Astrocyte of the hippocampus (primary cell): ENCODE measurements around the gene PLXDC1.

Experiments used
- DNase-seq: peaks from one replicate; pipeline ENCODE4 v3.0.0; 2011; ENCODE audit warnings: low read depth, low spot score

PLXDC1 gene

GRCh38 chr17:39097537-39097936 is 53.9 kb downstream of the PLXDC1 start:
- DNase-seq: no peak

DNA sequence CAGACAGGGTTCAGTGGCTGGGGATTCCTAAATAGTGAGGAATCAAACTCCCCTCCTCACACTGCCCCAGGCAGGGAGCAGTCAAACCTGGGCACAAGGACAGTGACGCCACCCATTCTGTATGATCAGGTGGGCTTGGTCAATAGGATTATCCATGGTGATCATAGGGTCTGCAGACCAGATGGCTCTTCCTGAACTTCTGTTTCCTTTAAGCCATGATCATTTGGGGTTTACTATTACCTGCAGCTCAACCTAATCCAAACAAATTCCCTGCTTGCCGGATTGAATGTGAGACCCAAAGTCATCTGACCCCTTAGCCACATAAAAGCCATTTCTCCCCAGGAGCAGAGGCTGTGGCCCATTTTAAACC is 54.3 kb downstream of the PLXDC1 start:
- no peak for DNase-seq

DNA sequence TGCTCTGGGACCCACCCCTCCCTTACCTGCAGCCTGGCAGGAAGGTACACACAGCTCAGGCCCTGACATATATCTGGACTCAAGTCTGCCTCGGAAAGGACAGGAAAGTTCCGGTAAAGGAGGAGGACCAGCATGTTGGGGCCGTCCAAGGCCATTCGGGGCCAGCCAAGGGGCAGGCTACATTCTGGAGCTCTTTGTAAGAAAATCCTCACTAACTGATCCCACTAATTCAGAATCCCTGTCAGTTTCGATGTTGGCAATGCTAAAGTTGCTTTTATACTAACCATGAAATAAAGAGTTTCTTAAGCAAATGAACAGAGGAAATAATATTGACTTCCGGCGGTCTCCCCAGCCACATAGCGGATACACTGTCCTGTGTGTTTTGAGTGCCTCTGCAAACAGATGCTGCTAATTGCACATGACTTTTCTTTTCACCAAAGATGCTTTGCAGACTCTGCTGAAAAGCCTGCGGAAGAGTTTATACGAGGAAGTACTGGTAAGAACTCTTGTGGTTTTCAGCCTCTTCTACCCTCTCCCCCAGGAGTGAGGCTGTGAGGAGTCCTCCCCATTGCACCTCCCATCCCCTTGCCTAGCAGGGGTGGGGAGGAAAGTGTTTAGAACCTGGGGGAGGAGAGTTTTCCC is 54.8 kb downstream of the PLXDC1 start:
- DNase-seq: no peak

DNA sequence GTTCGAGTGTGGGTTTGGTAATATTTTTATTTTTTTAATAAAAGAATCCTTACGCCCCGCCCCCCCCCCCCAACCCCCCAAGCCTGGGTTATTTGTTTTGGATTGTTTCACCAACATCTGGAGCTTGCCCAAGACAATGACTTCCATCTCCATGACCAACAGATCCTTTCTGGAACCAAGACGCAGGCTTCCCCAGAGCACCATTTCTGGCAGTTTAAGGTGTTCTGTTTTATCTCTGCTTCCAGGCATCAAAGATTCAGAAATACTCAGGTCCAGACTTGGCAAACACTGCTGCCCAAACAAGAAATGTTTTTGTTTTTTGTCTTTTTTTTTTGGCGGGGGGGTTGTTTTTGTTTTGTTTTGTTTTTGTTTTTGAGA is 56.1 kb downstream of the PLXDC1 start:
- DNase-seq: no peak

GRCh38 chr17:39094607-39095308 is 56.7 kb downstream of the PLXDC1 start:
- DNase-seq: no peak

- no peak for DNase-seq
Observed at GRCh38 chr17:39092692-39093230, 58.7 kb downstream of the PLXDC1 start.

DNA sequence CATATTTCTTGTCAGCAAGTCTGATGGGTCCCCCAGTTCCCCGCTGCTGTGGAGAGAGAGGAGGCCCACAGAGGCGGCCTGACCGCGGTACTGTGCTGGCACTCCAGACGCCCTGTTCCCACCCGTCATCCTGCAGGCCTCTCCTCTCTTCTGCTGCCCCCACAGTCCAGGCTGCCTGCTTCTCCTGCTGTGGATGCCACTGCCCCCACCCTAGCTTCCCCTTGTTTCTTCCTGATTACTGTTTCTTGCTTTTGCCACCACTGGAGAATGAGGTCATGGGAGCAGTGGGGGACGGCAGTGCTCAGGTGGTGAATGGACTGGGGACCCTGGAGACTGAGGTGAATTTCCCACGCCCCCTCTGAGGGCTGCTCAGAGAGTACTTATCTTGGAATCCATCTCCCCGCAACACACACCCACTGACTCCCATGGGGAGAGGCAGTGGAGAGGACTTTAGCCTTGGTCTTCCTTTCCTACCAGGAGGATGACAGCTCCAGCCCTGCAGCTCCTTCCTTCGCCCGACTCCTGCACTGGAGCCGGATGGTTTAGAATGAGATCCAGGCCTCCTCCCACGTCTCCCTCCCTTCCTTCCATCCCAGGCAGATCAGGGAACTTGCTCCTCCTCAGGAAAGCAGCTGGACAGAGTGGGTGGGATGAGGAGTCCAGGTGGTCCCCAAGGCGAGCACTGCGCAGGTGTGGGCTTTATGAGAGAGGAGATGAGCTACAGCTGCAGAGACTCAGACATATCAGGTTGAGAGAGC is 60.4 kb downstream of the PLXDC1 start:
- no peak for DNase-seq

DNA sequence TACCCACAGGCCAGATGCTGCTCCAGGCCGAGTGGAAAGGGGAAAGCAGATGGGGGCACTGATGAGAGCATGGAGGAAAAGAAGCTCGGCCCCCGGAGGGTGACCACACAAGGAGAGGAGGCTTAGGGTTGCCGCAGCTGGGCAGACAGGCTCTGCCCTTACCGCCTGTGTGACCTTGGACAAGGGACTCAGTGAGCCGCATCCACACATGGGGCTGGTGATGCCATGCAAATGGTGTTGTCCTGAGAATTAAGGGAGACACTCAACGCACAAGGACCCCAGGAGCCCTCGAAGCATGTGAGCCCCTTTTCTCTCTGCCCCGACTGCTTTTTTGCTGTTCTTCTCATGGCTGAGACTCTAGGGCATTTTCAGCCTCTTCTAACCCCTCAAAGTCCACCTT is 61.0 kb downstream of the PLXDC1 start:
- no peak for DNase-seq

GRCh38 chr17:39084558-39084957 is 66.9 kb downstream of the PLXDC1 start:
- no peak for DNase-seq

- DNase-seq: no peak
Observed at GRCh38 chr17:39083270-39083669, 68.2 kb downstream of the PLXDC1 start.

- DNase-seq: no peak
Observed at GRCh38 chr17:39082482-39082881, 69.0 kb downstream of the PLXDC1 start.

GRCh38 chr17:39081851-39082250 is 69.6 kb downstream of the PLXDC1 start:
- DNase-seq: no peak

GRCh38 chr17:39080421-39081078 is 70.9 kb downstream of the PLXDC1 start:
- DNase-seq: peak; percentile 22

GRCh38 chr17:39079836-39080235 is 71.6 kb downstream of the PLXDC1 start:
- no peak for DNase-seq

DNA sequence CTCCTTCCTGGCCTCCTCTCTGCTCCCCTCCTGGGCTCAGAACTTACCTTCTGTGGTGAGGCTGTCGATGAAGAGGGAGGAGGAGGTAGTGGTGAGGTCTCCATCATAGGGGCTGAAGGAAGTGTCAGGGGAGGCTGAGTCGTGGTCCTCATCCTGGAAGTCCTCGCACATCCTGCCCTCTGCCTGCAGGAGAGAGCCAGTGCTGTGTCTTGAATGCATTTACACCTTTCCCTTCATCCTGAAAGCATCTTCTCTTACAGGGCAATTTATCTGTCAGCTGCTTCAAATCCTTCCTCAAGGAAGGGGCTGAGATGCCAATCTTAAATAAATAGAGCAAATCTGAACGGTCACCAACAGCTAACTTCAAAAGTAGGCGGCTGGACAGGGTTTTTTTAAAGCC is 73.6 kb downstream of the PLXDC1 start:
- DNase-seq: no peak

DNA sequence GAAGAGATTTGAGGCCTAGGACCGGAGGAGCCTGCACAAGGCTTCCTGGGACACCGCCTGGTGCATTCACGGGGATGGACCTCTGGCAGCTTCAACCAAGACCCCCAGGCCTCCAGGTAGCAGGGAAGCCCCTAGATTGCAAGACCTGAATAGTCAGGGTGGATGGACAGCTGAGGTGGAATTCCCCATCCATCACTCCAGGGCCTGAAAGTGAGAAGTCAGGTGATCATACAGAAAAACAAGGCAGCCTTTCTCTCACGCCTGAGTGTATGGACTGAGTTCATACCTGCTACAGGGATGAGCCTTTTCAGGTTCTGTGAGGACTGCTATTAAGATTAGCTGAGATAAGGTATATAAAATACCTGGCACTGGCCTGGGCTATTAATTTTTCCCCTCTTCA is 74.2 kb downstream of the PLXDC1 start:
- no peak for DNase-seq

DNA sequence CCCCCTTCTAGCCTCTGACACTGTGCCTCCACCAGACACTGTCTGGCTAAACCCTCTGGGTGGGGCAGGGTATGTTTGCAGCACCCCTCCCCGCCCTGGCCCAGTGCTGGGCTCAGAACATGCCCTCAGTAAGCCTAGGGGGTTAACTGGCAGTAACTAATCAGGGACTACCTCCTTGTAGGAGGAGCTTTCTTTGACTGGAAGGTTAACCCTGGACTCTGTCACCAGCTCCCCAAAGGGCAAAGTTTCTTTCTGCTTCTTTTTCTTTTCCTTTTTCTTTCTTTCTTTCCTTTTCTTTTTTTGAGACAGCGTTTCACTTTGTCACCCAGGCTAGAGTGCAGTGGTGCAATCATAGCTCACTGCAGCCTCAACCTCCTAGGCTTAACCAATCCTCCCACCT is 76.8 kb downstream of the PLXDC1 start:
- DNase-seq: no peak

DNA sequence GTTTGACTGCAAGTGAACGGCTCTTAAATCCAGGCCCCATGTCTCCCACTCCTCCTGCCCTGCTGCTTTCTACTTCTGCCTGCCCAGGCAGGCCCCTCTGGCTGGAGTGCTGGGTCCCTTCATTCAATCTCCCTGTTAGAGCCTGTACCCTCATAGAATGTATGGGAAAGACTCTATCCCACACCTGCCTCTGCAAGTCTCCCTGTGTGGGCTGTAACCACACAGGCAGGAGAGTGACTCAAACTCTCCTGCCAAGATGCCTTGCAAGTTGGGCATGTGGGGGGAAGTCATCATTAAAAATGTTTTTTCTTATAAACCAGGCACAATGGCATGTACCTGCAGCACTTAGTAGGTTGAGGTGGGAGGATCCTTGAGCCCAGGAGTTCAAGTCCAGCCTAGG is 77.5 kb downstream of the PLXDC1 start:
- peak; percentile 23 for DNase-seq

- no peak for DNase-seq
Observed at GRCh38 chr17:39073353-39073752, 78.1 kb downstream of the PLXDC1 start.

DNA sequence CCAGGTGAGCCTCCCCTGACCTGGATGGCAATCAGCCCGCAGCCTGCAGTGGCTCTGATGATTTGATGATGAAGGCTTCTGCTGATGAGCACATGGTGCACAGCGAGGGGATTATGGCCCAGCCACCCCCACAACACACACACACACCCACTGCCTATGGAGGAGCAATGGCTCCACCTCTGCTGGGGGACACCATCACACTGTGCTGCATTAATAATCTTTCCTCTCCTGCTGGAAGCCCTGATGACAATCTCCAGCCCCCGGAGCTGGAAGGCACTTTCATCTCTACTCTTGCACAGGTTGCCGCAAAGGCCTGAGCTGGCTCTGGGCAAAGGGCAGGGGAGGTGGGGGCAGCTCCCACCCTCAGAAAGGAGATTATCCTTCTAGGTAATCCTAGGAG is 79.9 kb downstream of the PLXDC1 start:
- DNase-seq: no peak

DNA sequence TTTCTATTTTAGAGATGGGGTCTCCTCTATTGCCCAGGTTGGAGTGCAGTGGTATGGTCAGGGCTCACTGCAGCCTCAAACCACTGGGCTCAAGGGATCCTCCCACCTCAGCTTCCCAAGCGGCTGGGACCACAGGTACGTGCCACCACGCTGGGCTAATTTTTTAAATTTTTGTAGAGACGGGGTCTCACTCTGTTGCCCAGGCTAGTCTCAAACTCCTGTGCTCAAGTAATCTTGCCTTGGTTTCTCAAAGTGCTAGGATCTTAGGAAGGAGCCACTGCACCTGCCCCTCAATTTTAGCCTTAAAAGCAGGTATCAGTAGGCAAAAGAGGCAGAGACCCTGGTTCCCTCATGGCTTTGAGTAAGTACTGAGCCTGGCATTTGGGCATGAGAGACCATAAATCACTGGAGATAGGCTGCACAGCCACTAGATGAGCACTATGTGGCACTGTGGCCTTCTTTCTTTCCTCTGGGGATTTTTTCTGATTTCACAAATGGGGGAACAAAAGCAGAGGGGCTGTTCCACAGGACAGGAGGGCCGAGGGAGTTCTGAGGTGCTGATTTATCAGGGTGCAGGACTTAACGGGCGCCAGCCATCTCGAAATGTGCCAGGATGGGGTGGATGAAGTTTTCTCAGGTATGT is 82.2 kb downstream of the PLXDC1 start:
- DNase-seq: peak; percentile 65

GRCh38 chr17:39064819-39065218 is 86.6 kb downstream of the PLXDC1 start:
- peak; percentile 12 for DNase-seq
